B cell (primary cell): ENCODE data around the gene TUBA4A. TPM values are rescaled to one million over a fixed set of nuclear protein-coding genes. Genes with fewer than 3 reads are reported as not detected.

Source experiments
- ATAC-seq: fragments of 200-7000 bp; cut with Tn5 transposase; one replicate; pipeline ENCODE4 v1.10.0; 2021; ENCODE audit warnings: low read depth, mild to moderate bottlenecking, moderate number of reproducible peaks, moderate library complexity
- CTCF ChIA-PET: fragments of 350-600 bp; sonication (Branson Sonifier 250); formaldehyde crosslinking; loops from one replicate; lab custom pipeline; 2021; ENCODE audit warnings: antibody characterized with exemption, inconsistent platforms; lab: Charles Lee
- POLR2A ChIA-PET: fragments of 350-600 bp; sonication (Branson Sonifier 250); formaldehyde crosslinking; loops from one replicate; lab custom pipeline; 2021; ENCODE audit warnings: antibody characterized with exemption; lab: Charles Lee
- DNase-seq: peaks from one replicate; pipeline ENCODE4 v3.0.0; 2013
- H2AFZ ChIP-seq: 2 replicates; pipeline ENCODE4 v1.6.1; 2012; ENCODE audit warnings: mild to moderate bottlenecking, low read depth, low read length; ENCODE audit not compliant: insufficient read depth, poor library complexity, severe bottlenecking
- H3K27ac ChIP-seq, 2 donors: 1 replicate in 1 of 2; 2 replicates in 1 of 2; pipeline ENCODE4 v1.5.1; 2012 to 2013; ENCODE audit warnings: low read length in 2 of 2, mild to moderate bottlenecking in 2 of 2, moderate library complexity in 1 of 2
- H3K27me3 ChIP-seq, 4 experiments: fragments of 200-600 bp in 1 of 4; sonication (generic) in 1 of 4; replicated peaks in 1 of 4; 1 replicate in 2 of 4; 2 replicates in 2 of 4; pipeline versions ENCODE4 v1.6.1 to v1.7.0; 2013 to 2016; ENCODE audit warnings: low read length in 3 of 4, mild to moderate bottlenecking in 2 of 4, mixed read lengths in 1 of 4, moderate library complexity in 1 of 4; ENCODE audit not compliant: insufficient read depth in 4 of 4, control insufficient read depth in 3 of 4; ENCODE audit errors: control extremely low read depth in 1 of 4
- H3K36me3 ChIP-seq, 2 experiments: replicated peaks in 1 of 2; 1 replicate in 1 of 2; 2 replicates in 1 of 2; pipeline versions ENCODE4 v1.6.1 to v1.7.1; 2013; ENCODE audit warnings: low read length in 1 of 2; ENCODE audit not compliant: insufficient read depth in 2 of 2, control insufficient read depth in 1 of 2; ENCODE audit errors: control extremely low read depth in 1 of 2, extremely low read depth in 1 of 2
- H3K4me1 ChIP-seq, 2 donors: fragments of 200-600 bp in 1 of 2; sonication (generic) in 1 of 2; 1 replicate in 1 of 2; 2 replicates in 1 of 2; pipeline versions ENCODE4 v1.5.1 to v1.6.1; 2013 to 2017; ENCODE audit warnings: low read length in 2 of 2; ENCODE audit not compliant: control insufficient read depth in 2 of 2, insufficient read depth in 2 of 2
- H3K4me2 ChIP-seq: replicated peaks from 2 replicates; pipeline ENCODE3; 2012; ENCODE audit warnings: mild to moderate bottlenecking, low read depth, low read length; ENCODE audit not compliant: poor library complexity, severe bottlenecking
- H3K4me3 ChIP-seq, 5 experiments: fragments of 200-600 bp in 1 of 5; sonication (generic) in 1 of 5; 1 replicate in 3 of 5; 2 replicates in 2 of 5; pipeline versions ENCODE4 v1.5.1 to v1.7.0; 2011 to 2016; ENCODE audit warnings: low read length in 4 of 5, mild to moderate bottlenecking in 4 of 5, low read depth in 2 of 5, control low read depth in 1 of 5, moderate library complexity in 1 of 5; ENCODE audit not compliant: insufficient read depth in 1 of 5; ENCODE audit errors: control extremely low read depth in 1 of 5, extremely low read depth in 1 of 5
- H3K79me2 ChIP-seq: fragments of 200-600 bp; sonication (generic); one replicate; pipeline ENCODE4 v1.6.0; 2016; ENCODE audit warnings: low read length; ENCODE audit not compliant: control insufficient read depth, insufficient read depth
- H3K9ac ChIP-seq: fragments of 200-600 bp; sonication (generic); 2 replicates; pipeline ENCODE4 v1.6.1; 2017; ENCODE audit warnings: mild to moderate bottlenecking, low read length, moderate library complexity
- H3K9me3 ChIP-seq, 3 donors: one replicate each; pipeline versions ENCODE4 v1.6.1 to v1.7.1; 2013; ENCODE audit warnings: low read length in 2 of 3; ENCODE audit not compliant: control insufficient read depth in 2 of 3, insufficient read depth in 1 of 3; ENCODE audit errors: control extremely low read depth in 1 of 3
- H4K20me1 ChIP-seq: 2 replicates; pipeline ENCODE4 v1.6.0; 2012; ENCODE audit warnings: mild to moderate bottlenecking, low read length; ENCODE audit not compliant: insufficient read depth, control insufficient read depth, poor library complexity, severe bottlenecking
- H3K27ac Mint-ChIP-seq: one replicate; pipeline ENCODE4 v1.8.0; 2021; ENCODE audit warnings: mixed read lengths
- H3K27me3 Mint-ChIP-seq: one replicate; pipeline ENCODE4 v1.8.0; 2021; ENCODE audit warnings: mixed read lengths
- H3K4me1 Mint-ChIP-seq: one replicate; pipeline ENCODE4 v1.8.0; 2021; ENCODE audit warnings: mixed read lengths
- H3K4me3 Mint-ChIP-seq: one replicate; pipeline ENCODE4 v1.8.0; 2021; ENCODE audit warnings: mixed read lengths
- H3K9me3 Mint-ChIP-seq: one replicate; pipeline ENCODE4 v1.8.0; 2022; ENCODE audit warnings: mixed read lengths; ENCODE audit not compliant: insufficient read depth
- CTCF ChIP-seq: fragments of 200-600 bp; IDR thresholded peaks from one replicate; pipeline ENCODE4 v1.8.0; 2022; ENCODE audit warnings: antibody characterized with exemption, mild to moderate bottlenecking
- EZH2 ChIP-seq: IDR thresholded peaks from 2 replicates; pipeline ENCODE4 v1.6.1; 2012; ENCODE audit warnings: borderline replicate concordance, low read depth, mild to moderate bottlenecking, moderate library complexity, low read length; ENCODE audit not compliant: insufficient read depth, poor library complexity, severe bottlenecking
- WGBS: methylation state at CpG from one replicate; pipeline ENCODE4 v1.1.5; 2013; ENCODE audit warnings: missing lambda C conversion rate; ENCODE audit not compliant: insufficient coverage; 5-methylcytosine and 5-hydroxymethylcytosine counted together
- intact Hi-C: fragments of 100-400 bp; cut with micrococcal nuclease; formaldehyde crosslinking; loops from one replicate; pipeline ENCODE4 v1.10.0; 2022
- polyA plus RNA-seq: library from polyadenylated mRNA; depleted of rRNA; stranded (reverse); fragments of >200 nt; gene quantifications from 2 replicates; pipeline ENCODE4 v1.2.3, GENCODE V29; 2012
- total RNA-seq, 2 donors: library from RNA; stranded (reverse); fragments of 120-200 nt in 1 of 2; gene quantifications; 1 replicate in 1 of 2; 2 replicates in 1 of 2; pipeline versions ENCODE4 v1.2.3 to v1.2.4, GENCODE V29; 2013 to 2022

Gene TUBA4A
- total and polyA plus RNA-seq, 2 donors (not counting 1 experiment from before 2014, with no cell fraction given) = 196 to 338 TPM

GRCh38 chr2:219271021-219271420, 17.3 kb upstream of the TUBA4A start:
- ChIA-PET CTCF (interaction anchor here (0.6 kb wide), 1 partner anchor 16 kb away, joined by 3 read pairs; no protein-coding TSS in a partner anchor), POLR2A (no interaction called here)
- Mint-ChIP-seq H3K9me3 (no peaks in the 10 kb centered on the region), H3K27ac (no peak overlapping the region), H3K27me3 (no peaks in the 10 kb centered on the region), H3K4me1 (peaks cover 10% of the 10 kb centered on the region), H3K4me3 (no peak overlapping the region)
- Histone ChIP-seq H3K4me2 (no peak overlapping the region), H3K27me3 (no peaks in the 10 kb centered on the region), H4K20me1 (no peaks in the 10 kb centered on the region), H2AFZ (no peak overlapping the region), H3K36me3 (no peaks in the 10 kb centered on the region), H3K79me2 (peaks cover 31% of the 10 kb centered on the region), H3K27ac (no peak overlapping the region), H3K9ac (no peak overlapping the region), H3K9me3 (no peaks in the 10 kb centered on the region), H3K4me1 (no peaks in the 10 kb centered on the region), H3K4me3 (no peak overlapping the region)
- no peak for TF ChIP-seq EZH2
- TF ChIP-seq CTCF = no peak
- no peak for DNase-seq
- 94% methylated on average over 2 of the region's 2 CpGs for WGBS
- no peak for ATAC-seq
- intact Hi-C loops = loop anchor here (10.0 kb wide), 1 partner anchor 324 kb away; the partner anchor contains the start of gene STK11IP

- Histone ChIP-seq H3K4me1 (no peaks in the 10 kb centered on the region), H3K27ac (no peak overlapping the region), H2AFZ (no peak overlapping the region), H3K36me3 (no peaks in the 10 kb centered on the region), H3K27me3 (no peaks in the 10 kb centered on the region), H3K9me3 (no peaks in the 10 kb centered on the region), H3K9ac (no peak overlapping the region), H3K4me2 (no peak overlapping the region), H3K79me2 (peaks cover 21% of the 10 kb centered on the region), H3K4me3 (no peak overlapping the region), H4K20me1 (no peaks in the 10 kb centered on the region)
- no peak overlapping the region for H3K27ac Mint-ChIP-seq
- CTCF ChIA-PET = interaction anchor here (0.9 to 1.5 kb wide), 3 partner anchors 14 to 111 kb away, joined by 3 to 5 read pairs (median 3); no protein-coding TSS in a partner anchor
- intact Hi-C loops = loop anchor here (10.0 kb wide), 1 partner anchor 325 kb away; the partner anchor contains the start of gene STK11IP
- DNase-seq = no peak
- POLR2A ChIA-PET = no interaction called here
- ATAC-seq = no peak
- no peaks in the 10 kb centered on the region for H3K27me3 Mint-ChIP-seq
- H3K4me1 Mint-ChIP-seq = peaks cover 8% of the 10 kb centered on the region
- no peak overlapping the region for H3K4me3 Mint-ChIP-seq
- TF ChIP-seq EZH2 = no peak
- no peak for TF ChIP-seq CTCF
- 91% methylated on average over 5 of the region's 5 CpGs for WGBS
- H3K9me3 Mint-ChIP-seq = no peaks in the 10 kb centered on the region
These were observed 16.3 kb upstream of the TUBA4A start for GRCh38 chr2:219270055-219270372.
